ENCODE data around the gene HRG. TPM values are rescaled to one million over a fixed set of nuclear protein-coding genes. Genes with fewer than 3 reads are reported as not detected.
"Not testable (repeated sequence)": the region's sequence is repeated elsewhere in the genome, so short reads cannot be mapped to it uniquely, and the experiment has no call there.

The HRG gene
- total RNA-seq, 1 donor from 2014 or later: not detected

DNA sequence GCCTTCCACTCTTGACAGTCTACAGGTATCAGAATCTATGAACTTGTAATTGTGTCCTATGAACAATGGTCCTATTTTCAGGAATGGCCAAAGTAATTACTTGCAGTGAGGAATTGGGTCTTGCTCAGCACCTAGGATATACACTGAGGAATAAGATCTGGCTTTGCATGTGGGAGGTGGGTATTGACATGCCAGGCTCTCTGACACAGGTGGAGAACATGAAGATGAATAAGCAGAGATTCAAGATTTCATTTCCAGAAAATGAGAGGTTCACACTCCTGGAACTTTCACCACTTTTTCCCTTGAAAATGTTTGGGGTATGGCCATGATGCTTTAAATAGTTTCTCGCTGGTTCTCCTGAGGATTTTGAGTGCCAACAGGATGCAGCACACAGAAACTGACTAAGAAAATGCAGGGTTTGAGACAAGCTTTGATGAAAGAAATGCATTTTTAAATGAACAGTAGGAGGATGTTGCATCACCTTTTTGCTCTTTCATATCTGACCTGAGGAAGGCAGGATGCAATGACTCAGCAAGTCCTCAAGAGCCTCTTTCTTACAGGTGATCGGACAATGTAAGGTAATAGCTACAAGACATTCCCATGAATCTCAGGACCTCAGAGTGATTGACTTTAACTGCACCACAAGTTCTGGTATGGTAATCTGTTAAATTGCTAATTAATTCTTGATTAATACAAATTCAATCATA, 3.7 kb downstream of the HRG start:
- ATAC-seq (no peak), DNase-seq (ENCODE audit: missing footprints) (no peak)
- intact Hi-C loops (cut with DNase I): no loop called here

DNA sequence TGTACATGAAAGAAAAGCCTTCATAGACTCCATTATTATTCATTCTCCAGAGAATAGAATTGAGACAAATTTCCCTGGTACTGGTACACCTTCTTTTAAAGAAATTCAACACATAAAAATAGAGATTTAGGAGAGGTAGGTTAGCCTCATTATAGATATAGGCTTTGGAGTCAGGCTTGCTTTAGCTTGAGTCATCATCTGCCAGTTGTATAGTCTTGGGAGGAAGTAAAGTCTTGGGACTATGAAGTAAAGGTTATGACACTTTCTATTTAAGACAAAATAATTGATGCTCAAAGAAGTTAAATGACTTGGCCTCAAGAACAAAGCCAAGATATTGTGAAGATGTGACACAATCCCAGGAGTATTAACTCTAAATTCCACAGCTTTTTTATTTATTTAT, 4.3 kb downstream of the HRG start:
- DNase-seq (ENCODE audit: missing footprints) (no peak), ATAC-seq (no peak)
- intact Hi-C loops (cut with DNase I): no loop called here

DNA sequence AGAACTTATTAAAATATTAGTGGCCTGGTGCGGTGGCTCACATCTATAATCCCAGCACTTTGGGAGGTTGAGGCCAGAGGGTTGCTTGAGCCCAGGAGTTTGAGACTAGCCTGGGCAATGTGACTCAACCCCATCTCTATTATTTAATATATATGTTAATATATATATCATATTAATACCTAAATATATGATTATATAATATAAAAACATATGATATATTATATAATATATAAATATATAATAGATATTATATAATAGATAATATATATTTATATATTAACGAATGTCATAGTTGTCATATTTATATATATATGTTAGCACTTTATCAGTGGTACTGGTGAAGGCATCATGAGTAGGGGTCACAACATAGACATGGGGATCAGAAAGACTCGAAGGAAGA, 5.2 kb downstream of the HRG start:
- intact Hi-C loops (cut with DNase I): no loop called here
- DNase-seq (ENCODE audit: missing footprints) (no peak), ATAC-seq (no peak)

DNA sequence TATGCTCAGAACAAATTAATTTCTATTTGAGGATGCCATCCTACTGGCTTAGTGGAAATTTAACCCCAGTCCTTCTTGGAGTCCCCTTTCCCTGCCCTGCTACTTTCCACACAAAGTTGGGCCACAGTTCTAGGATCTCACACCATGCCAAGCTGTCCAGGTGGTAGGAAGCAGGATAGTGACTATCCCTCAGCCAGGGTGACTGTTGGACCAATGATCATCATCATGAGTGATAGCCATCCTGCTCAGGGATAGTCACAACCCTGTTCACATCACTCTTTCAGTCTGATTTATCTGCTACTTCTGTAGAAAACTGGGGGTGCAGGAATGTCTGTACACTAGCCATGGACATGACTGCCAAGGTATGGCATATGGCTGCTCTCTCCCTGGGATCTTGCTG, 12.8 kb downstream of the HRG start:
- intact Hi-C loops (cut with DNase I): no loop called here
- ATAC-seq: no peak
- DNase-seq (ENCODE audit: missing footprints): no peak

- intact Hi-C loops (cut with DNase I): no loop called here
- no peak for DNase-seq (ENCODE audit: missing footprints)
- ATAC-seq: no peak
Observed at GRCh38 chr3:186679151-186679550, 13.3 kb downstream of the HRG start.

- ATAC-seq (no peak), DNase-seq (ENCODE audit: missing footprints) (no peak)
- intact Hi-C loops (cut with DNase I): no loop called here
Observed at GRCh38 chr3:186680869-186681268, 15.1 kb downstream of the HRG start.

DNA sequence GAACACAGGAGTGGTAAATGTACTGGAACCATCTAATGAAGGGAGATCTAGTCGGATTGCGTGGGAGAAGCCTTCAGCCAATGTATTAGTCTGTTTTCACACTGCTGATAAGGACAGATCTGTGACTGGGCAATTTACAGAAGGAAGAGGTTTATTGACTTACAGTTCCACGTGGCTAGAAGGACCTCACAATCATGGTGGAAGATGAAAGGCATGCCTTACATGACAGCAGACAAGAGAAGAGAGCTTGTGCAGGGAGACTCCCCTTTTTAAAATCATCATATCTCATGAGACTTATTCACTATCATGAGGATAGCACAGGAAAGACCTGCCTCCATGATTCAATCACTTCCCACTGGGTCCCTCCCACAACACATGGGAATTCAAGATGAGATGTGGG, 17.0 kb downstream of the HRG start:
- no peak for ATAC-seq
- intact Hi-C loops (cut with DNase I): no loop called here
- no peak for DNase-seq (ENCODE audit: missing footprints)

GRCh38 chr3:186683979-186684378, 18.2 kb downstream of the HRG start:
- ATAC-seq (no peak), DNase-seq (ENCODE audit: missing footprints) (no peak)
- intact Hi-C loops (cut with DNase I): no loop called here

GRCh38 chr3:186686475-186686874, 20.7 kb downstream of the HRG start:
- intact Hi-C loops (cut with DNase I); DNase-seq (ENCODE audit: missing footprints); ATAC-seq: not testable (repeated sequence)

GRCh38 chr3:186687120-186687651, 21.4 kb downstream of the HRG start:
- intact Hi-C loops (cut with DNase I): no loop called here
- no peak for ATAC-seq
- no peak for DNase-seq (ENCODE audit: missing footprints)

- intact Hi-C loops (cut with DNase I); DNase-seq (ENCODE audit: missing footprints); ATAC-seq: not testable (repeated sequence)
Observed at GRCh38 chr3:186690304-186690703, 24.5 kb downstream of the HRG start.

GRCh38 chr3:186691676-186692075, 25.9 kb downstream of the HRG start:
- ATAC-seq (no peak), DNase-seq (ENCODE audit: missing footprints) (no peak)
- intact Hi-C loops (cut with DNase I): no loop called here

- no peak for ATAC-seq
- intact Hi-C loops (cut with DNase I): no loop called here
- DNase-seq (ENCODE audit: missing footprints): no peak
Observed at GRCh38 chr3:186693843-186694242, 28.0 kb downstream of the HRG start.

DNA sequence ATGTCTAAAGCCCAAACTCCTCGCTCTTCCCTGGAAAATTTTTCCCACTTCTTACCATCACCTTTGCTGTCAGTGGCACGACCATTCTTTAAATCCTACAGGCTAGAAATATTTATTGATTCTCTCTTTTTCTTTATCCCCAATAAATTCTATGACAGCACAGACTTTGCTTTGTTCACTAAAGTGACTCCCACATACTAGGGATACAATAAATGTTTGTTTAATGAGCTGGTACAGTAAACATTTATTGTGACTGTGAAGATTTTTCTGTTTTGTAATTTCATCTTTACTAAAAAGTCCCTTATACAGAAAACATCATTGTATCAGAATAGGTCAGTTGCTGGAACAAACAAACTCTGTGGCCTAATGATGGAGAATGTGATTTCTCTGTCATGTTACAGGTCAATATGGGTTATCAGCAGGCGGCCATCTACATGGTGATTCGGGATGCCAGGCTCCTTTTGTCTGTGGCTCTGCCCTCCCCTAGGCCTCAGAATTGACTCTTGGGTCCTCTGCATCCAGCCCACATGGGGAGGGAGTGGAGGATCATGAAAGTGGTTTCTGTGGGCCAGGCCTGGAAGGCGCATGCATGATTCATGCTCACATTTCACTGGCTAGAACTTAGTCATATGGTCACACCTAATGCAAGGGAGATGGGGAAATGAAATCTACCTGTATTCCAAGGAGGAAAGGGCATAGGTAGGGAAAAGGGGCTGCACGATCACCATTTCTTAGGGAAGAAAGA, 28.6 kb downstream of the HRG start:
- intact Hi-C loops (cut with DNase I): no loop called here
- ATAC-seq (no peak), DNase-seq (ENCODE audit: missing footprints) (no peak)

DNA sequence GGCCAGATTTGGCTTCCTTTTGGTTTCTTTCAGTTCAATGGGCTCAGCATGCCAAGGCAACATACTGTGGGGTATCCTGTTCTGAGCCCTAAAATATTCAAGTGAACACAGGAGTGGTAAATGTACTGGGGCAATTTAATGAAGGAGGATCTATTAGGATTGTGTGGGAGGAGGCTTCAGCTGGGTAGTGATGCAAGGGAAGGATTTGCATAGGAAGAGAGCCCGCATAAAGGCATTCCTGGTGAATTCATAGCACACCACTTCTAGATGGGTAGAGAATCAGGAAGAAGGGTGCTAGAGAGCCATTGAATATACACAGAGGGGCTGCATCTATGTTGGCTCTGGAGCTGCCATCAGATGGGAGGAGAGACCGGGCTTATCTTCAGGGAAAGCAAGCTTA, 30.7 kb downstream of the HRG start:
- no peak for DNase-seq (ENCODE audit: missing footprints)
- intact Hi-C loops (cut with DNase I): no loop called here

GRCh38 chr3:186697510-186697909, 31.7 kb downstream of the HRG start:
- intact Hi-C loops (cut with DNase I): no loop called here
- DNase-seq (ENCODE audit: missing footprints) (no peak), ATAC-seq (peak; percentile 91)

More for the DNA sequence above, 30.7 kb downstream of the HRG start:
- no peak for ATAC-seq

- DNase-seq (ENCODE audit: missing footprints) (no peak), ATAC-seq (no peak)
- intact Hi-C loops (cut with DNase I): no loop called here
Observed at GRCh38 chr3:186700267-186700666, 34.5 kb downstream of the HRG start.

- DNase-seq (ENCODE audit: missing footprints); ATAC-seq; intact Hi-C loops (cut with DNase I): not testable (repeated sequence)
Observed at GRCh38 chr3:186702451-186702850, 36.6 kb downstream of the HRG start.

- DNase-seq (ENCODE audit: missing footprints) (no peak), ATAC-seq (no peak)
- intact Hi-C loops (cut with DNase I): no loop called here
Observed at GRCh38 chr3:186705882-186706780, 40.3 kb downstream of the HRG start.
